HUES6 (cell line): ENCODE measurements around the gene TEAD1.
"Not testable (repeated sequence)": the region's sequence is repeated elsewhere in the genome, so short reads cannot be mapped to it uniquely, and the experiment has no call there.

Experiments
- H3K27ac ChIP-seq: 2 replicates; pipeline ENCODE4 v1.7.0; 2013; ENCODE audit warnings: low read depth, mild to moderate bottlenecking, low read length, inconsistent platforms
- H3K27me3 ChIP-seq: 2 replicates; pipeline ENCODE4 v1.6.1; 2013; ENCODE audit warnings: low read length; ENCODE audit not compliant: control insufficient read depth, insufficient read depth
- H3K36me3 ChIP-seq: 2 replicates; pipeline ENCODE4 v1.6.1; 2013; ENCODE audit warnings: low read length; ENCODE audit not compliant: control insufficient read depth, insufficient read depth
- H3K4me1 ChIP-seq: 2 replicates; pipeline ENCODE4 v1.6.1; 2013; ENCODE audit warnings: low read length; ENCODE audit not compliant: control insufficient read depth, insufficient read depth
- H3K4me3 ChIP-seq: 2 replicates; pipeline ENCODE4 v1.5.1; 2013; ENCODE audit warnings: low read depth, low read length
- H3K9ac ChIP-seq: one replicate; pipeline ENCODE4 v1.6.1; 2013; ENCODE audit warnings: mild to moderate bottlenecking, low read length
- H3K9me3 ChIP-seq: 2 replicates; pipeline ENCODE4 v1.6.1; 2013; ENCODE audit warnings: low read depth, low read length; ENCODE audit not compliant: control insufficient read depth, insufficient read depth

Gene TEAD1

DNA sequence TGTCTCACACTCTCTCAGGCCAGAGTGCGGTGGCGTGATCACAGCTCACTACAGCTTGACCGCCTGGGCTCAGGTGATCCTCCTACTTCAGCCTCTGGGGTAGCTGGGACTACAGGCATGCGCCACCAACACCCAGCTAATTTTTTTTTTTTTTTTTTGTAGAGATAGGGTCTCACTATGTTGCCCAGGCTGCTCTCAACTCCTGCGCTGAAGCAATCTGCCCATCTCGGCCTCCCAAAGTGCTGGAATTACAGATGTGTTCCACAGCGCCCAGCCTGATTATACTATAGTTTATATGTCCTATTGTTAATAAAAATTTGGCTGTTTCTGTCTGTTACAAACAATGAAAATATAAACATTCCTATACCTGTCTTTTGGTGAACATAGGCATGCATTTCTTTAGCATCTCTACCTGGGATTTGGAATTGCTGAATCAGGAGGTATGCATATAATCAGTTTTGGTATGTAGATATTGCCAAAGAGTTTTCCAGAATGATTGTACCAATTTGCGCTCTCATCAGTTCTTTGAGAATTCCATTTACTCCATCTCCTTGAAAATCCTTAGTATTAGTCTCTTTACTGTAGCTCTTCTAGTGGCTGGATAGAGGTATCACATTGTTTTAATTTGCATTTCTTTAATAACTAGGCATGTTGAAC is 78.8 kb downstream of the TEAD1 start:
- Histone ChIP-seq H3K4me3 (no peak overlapping the region), H3K36me3 (no peaks in the 10 kb centered on the region), H3K9ac (no peak overlapping the region), H3K9me3 (no peaks in the 10 kb centered on the region), H3K27me3 (no peaks in the 10 kb centered on the region), H3K27ac (no peak overlapping the region), H3K4me1 (peaks cover 70% of the 10 kb centered on the region)

DNA sequence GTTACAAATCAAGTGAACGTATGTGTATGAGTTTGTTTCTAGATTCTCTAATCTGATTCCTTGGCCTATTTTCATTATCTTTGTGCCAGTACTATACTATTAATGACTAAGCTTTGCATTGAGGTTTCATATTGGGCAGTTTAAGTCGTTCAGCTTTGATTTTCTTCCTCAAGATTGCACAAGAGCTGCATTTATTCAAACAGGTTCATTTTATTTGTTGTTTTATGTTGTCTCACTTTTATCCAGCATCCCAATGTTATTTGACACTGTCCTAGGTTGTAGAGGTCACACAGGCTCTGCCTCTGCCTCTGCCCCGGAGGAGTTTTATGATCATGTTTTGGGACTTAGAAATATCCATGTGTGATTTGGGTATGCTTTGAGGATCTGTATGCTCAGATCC is 79.8 kb downstream of the TEAD1 start:
- no peaks in the 10 kb centered on the region for H3K27me3 ChIP-seq
- no peak overlapping the region for H3K9ac ChIP-seq
- H3K9me3 ChIP-seq = no peaks in the 10 kb centered on the region
- peaks cover 61% of the 10 kb centered on the region for H3K4me1 ChIP-seq
- H3K27ac ChIP-seq = no peak overlapping the region
- no peak overlapping the region for H3K4me3 ChIP-seq
- H3K36me3 ChIP-seq = no peaks in the 10 kb centered on the region

DNA sequence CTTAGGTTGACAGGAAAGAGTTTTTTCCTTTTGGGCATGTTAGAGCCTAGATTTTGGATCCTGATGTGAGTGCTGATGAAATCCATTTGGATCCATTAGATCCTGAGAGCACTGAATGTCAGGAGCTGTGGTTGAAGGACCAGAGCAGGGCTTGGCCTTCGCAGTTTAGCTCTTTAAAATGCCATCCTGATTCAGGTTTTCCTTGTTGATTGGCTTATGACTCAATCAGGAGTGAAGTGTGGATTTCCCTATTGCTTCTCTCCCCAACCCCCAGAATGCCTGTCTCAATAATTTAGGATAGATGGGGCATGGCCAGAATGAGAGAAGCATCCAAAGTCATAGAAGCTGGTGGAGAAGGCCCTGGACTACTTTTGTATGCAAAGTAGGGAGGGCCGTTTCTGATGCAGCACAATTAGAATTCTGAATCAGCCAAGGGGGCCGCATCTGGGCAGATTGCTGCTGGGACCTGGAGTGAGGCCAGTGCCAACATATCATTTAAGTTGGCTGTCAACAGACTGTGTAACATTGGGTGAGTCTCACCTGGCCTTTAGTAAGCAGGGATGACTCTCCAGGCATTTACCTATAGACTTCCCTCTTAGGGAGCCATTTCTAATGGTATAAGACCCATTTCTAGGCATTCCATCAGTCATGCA is 80.5 kb downstream of the TEAD1 start:
- no peak overlapping the region for H3K9ac ChIP-seq
- H3K27ac ChIP-seq = no peak overlapping the region
- H3K36me3 ChIP-seq = no peaks in the 10 kb centered on the region
- peaks cover 54% of the 10 kb centered on the region for H3K4me1 ChIP-seq
- H3K9me3 ChIP-seq = no peaks in the 10 kb centered on the region
- H3K4me3 ChIP-seq = no peak overlapping the region
- no peaks in the 10 kb centered on the region for H3K27me3 ChIP-seq

DNA sequence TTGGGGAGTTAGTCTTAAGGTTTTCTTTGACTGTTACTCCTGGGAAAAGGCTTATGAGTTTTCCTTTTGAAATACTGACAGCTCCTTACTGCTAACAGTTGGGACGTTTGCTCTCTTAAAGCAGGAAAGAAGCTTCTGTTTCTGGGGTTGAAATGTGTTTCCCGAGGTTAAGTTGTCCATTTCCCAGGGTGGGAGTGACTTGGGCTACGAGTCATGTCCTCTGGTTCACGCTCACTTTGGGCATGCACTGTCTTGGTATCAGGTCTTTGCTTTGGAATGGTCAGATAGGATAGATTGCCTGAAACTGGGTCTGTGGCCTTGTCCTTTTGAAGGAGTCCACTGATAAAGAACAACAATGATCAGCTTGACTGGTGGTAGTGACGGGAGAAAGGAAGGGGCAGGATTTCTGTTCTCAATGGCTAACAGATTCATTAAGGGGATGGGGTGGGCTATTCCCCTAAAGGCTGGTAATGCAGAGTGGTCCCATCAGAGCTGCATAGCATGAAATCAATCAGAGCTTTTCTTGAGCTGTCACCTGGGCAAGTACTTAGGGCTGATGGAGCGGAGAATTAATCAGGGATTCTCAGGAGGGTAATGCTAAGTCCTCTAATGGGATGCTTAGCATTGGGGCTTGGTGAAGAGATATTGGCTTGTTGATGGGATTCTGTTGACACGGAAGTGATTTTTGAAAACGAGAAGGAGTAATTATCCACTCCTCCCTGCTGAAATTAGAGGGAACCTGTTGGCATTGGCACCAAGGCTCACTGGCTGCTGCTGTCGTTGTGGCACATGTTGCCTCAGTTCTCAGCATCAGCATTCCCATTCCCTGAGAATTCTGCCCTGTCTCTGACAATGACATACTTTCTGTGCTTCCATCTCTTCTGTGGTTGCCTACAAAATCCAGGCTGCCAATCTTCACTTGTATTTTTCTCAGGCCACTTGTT is 81.6 kb downstream of the TEAD1 start:
- Histone ChIP-seq H3K9ac (no peak overlapping the region), H3K27me3 (no peaks in the 10 kb centered on the region), H3K4me1 (peaks cover 44% of the 10 kb centered on the region), H3K36me3 (no peaks in the 10 kb centered on the region), H3K4me3 (no peak overlapping the region), H3K9me3 (no peaks in the 10 kb centered on the region), H3K27ac (no peak overlapping the region)

DNA sequence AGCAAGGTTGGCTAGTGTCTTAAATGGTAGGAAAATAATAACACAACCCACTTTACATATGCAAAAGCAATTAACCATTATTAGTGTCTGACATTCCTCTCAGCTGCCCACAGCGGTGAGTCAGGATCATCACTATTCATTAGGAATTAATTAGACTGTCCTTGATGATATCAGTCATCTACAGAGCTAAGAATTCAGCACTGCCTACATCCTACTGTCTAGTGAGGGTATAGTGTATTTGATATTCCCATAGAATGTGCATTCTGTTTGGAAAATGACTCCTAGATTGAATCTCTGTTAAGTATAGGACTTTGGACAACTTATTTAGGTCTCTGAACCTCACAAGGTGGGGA is 82.2 kb downstream of the TEAD1 start:
- Histone ChIP-seq H3K27me3 (no peaks in the 10 kb centered on the region), H3K27ac (no peak overlapping the region), H3K9ac (no peak overlapping the region), H3K4me3 (no peak overlapping the region), H3K4me1 (peaks cover 38% of the 10 kb centered on the region), H3K36me3 (no peaks in the 10 kb centered on the region), H3K9me3 (no peaks in the 10 kb centered on the region)

DNA sequence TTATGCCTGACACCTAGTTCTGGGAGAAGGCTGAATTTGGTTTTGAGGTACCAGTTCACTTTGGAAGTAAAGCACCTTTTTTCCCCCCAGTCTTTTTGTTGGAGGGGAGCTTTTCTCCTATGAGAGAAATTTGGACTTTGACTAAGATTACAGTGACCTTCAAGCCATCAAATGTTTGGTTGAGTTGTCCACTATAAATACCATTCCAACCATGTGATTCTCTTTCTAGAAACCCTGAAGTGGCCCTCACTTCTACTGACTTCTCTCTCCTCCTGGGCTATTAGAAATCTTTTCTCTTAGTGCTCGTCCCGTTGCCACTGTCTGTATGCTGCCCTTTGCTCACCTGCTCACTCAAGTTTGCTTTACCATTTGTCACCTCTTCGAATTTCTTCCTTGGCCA is 82.6 kb downstream of the TEAD1 start:
- no peak overlapping the region for H3K4me3 ChIP-seq
- H3K9me3 ChIP-seq = no peaks in the 10 kb centered on the region

DNA sequence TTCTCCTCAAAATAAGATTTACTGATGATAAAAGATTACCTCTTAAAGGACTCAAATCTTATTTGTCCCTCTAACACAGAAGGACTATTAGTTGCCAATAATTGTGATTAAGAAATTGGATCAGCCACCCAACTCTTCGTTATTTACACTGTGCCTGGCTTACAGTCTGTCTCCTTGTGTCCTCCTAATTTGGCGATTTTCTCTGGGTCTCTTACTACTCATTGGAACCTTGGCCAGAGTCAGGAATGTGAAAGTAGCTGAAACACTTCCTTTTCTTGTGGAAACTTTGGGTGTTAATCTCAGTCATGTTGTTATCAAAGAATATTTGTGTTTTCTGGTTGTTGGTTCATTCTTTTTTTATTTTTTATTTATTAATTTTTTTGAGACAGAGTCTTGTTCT is 83.2 kb downstream of the TEAD1 start:
- Histone ChIP-seq H3K4me3 (no peak overlapping the region), H3K27me3 (no peaks in the 10 kb centered on the region), H3K36me3 (no peaks in the 10 kb centered on the region), H3K9ac (no peak overlapping the region), H3K9me3 (no peaks in the 10 kb centered on the region), H3K27ac (no peak overlapping the region), H3K4me1 (peaks cover 42% of the 10 kb centered on the region)

More for the DNA sequence above, 82.6 kb downstream of the TEAD1 start:
- no peaks in the 10 kb centered on the region for H3K36me3 ChIP-seq
- peaks cover 38% of the 10 kb centered on the region for H3K4me1 ChIP-seq
- no peak overlapping the region for H3K27ac ChIP-seq
- H3K9ac ChIP-seq = no peak overlapping the region
- no peaks in the 10 kb centered on the region for H3K27me3 ChIP-seq

DNA sequence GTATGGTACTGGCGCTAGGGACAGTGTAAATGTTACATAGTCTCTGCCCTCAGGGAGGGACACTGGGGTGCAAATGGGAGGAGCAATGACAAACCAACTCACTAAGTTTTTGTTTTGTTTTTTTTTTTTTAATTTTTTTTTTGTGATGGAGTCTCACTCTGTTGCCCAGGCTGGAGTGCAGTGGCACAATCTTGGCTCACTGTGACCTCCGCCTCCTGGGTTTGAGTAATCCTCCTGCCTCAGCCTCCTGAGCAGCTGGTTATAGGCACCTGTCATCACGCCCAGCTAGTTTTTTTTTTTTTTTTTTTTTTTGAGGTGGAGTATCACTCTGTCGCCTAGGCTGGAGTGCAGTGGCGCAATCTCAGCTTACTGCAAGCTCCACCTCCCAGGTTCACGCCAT is 83.9 kb downstream of the TEAD1 start:
- H3K4me1 ChIP-seq = peaks cover 42% of the 10 kb centered on the region
- H3K36me3 ChIP-seq, H3K27me3 ChIP-seq, H3K4me3 ChIP-seq, H3K9me3 ChIP-seq, H3K27ac ChIP-seq, H3K9ac ChIP-seq: not testable (repeated sequence)

DNA sequence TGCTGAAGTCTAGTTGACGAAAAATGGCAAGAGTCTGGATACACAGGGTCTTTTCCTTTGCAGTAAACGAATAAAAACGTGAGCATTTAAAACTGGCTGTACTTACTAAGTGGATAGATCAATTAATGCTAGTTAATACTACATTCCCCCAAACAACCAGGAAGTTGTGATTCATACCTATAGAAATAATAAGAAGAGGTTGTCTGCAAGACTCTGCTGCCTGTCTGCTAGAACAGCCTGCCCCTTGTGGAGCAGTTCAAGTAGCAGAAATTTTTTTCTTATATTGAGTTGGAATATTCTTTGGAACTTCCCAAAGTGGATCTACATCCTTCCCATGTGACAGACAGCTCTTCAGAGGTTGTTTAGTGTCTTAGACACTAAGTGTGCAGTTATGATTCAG is 86.8 kb downstream of the TEAD1 start:
- Histone ChIP-seq H3K9ac (no peak overlapping the region), H3K27ac (no peak overlapping the region), H3K4me1 (peaks cover 19% of the 10 kb centered on the region), H3K4me3 (no peak overlapping the region), H3K36me3 (peaks cover 22% of the 10 kb centered on the region), H3K27me3 (no peaks in the 10 kb centered on the region), H3K9me3 (no peaks in the 10 kb centered on the region)

DNA sequence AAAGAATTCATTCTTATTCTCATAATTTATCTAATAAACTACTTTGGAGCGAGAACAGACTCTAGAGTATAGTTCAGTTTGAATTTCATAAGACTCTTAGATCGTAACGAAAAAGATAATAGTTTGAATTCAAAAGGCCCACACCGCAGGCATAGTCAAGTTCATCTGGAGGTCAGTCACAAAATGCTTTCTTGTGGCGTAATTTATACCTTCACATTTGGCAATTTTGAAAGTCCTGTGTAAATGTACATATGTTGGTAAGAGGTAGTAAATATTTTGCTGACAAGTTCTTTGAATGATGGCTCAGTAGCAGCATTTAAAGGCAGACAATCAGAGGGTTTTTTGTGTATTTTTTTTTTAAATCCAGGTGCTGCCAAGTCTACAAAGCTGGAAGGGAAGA is 88.1 kb downstream of the TEAD1 start:
- Histone ChIP-seq H3K9me3 (no peaks in the 10 kb centered on the region), H3K4me3 (no peak overlapping the region), H3K27me3 (no peaks in the 10 kb centered on the region), H3K9ac (no peak overlapping the region), H3K27ac (no peak overlapping the region), H3K4me1 (peaks cover 8% of the 10 kb centered on the region), H3K36me3 (peaks cover 31% of the 10 kb centered on the region)

DNA sequence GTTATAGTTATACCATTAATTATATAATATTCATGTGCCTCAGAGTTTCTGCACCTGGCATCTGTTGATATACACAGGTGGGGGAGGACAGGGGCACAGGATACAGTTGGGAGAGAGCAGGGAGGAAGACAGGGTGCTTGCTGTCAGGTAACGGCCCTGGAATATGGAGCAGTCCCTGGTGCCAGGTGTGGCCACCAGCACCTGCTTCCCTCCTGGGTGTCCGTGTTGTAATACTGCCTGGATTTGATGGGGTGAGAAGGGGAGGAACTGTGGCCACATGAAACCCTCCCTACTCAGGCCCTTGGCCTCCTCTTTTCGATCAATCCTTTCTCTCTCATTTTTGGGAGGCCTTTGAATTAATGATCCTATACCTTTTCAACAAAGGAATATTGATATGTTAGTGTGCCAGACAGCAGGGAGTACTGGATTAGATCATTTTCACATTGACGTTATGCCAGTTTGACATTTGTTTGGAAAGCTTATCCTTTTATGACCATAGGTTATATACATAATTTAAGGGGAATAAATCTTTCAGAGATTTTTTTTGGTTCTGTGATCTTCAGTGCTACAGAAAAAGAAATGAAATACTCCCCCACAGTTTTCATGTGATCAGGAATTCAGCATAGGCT is 88.6 kb downstream of the TEAD1 start:
- Histone ChIP-seq H3K9me3 (no peaks in the 10 kb centered on the region), H3K27ac (no peak overlapping the region), H3K4me1 (peaks cover 8% of the 10 kb centered on the region), H3K27me3 (no peaks in the 10 kb centered on the region), H3K9ac (no peak overlapping the region), H3K4me3 (no peak overlapping the region), H3K36me3 (peaks cover 34% of the 10 kb centered on the region)
